Neuronal stem cell (in vitro differentiated cells): ENCODE data around the gene NUS1.
A peak's percentile ranks its signal among the peaks of the same experiment; 100 is the strongest.
"Not testable (repeated sequence)": the region's sequence is repeated elsewhere in the genome, so short reads cannot be mapped to it uniquely, and the experiment has no call there.

Source experiments
- DNase-seq: peaks from one replicate; pipeline ENCODE4 v3.0.0-alpha.2; 2013; ENCODE audit warnings: low spot score
- H2AFZ ChIP-seq: one replicate; pipeline ENCODE4 v1.6.1; 2013; ENCODE audit warnings: mild to moderate bottlenecking, low read length, inconsistent platforms
- H2AK5ac ChIP-seq: 2 replicates; pipeline ENCODE4 v1.6.1; 2013; ENCODE audit warnings: low read depth, mild to moderate bottlenecking, inconsistent platforms, low read length, moderate library complexity, mixed read lengths
- H2BK120ac ChIP-seq: 2 replicates; pipeline ENCODE4 v1.6.1; 2013; ENCODE audit warnings: low read depth, mild to moderate bottlenecking, inconsistent platforms, low read length, moderate library complexity, mixed read lengths
- H2BK12ac ChIP-seq: one replicate; pipeline ENCODE4 v1.6.1; 2013; ENCODE audit warnings: low read length, inconsistent platforms
- H2BK15ac ChIP-seq: 2 replicates; pipeline ENCODE4 v1.6.1; 2013; ENCODE audit warnings: mild to moderate bottlenecking, low read length, inconsistent platforms, mixed read lengths
- H2BK5ac ChIP-seq: one replicate; pipeline ENCODE4 v1.6.1; 2013; ENCODE audit warnings: inconsistent platforms, mild to moderate bottlenecking, low read length, moderate library complexity
- H3K14ac ChIP-seq: one replicate; pipeline ENCODE4 v1.6.1; 2013; ENCODE audit warnings: low read length, inconsistent platforms
- H3K18ac ChIP-seq: 2 replicates; pipeline ENCODE4 v1.6.1; 2013; ENCODE audit warnings: low read length, inconsistent platforms
- H3K23ac ChIP-seq: 2 replicates; pipeline ENCODE4 v1.6.1; 2013; ENCODE audit warnings: low read depth, mild to moderate bottlenecking, mixed read lengths, low read length, inconsistent platforms; ENCODE audit not compliant: poor library complexity
- H3K27ac ChIP-seq: replicated peaks from 3 replicates; pipeline ENCODE4 v1.5.1; 2013; ENCODE audit warnings: low read length, inconsistent platforms
- H3K27me3 ChIP-seq, 3 experiments: 2 replicates each; pipeline ENCODE4 v1.6.1; 2013; ENCODE audit warnings: low read length in 3 of 3, mild to moderate bottlenecking in 2 of 3, inconsistent platforms in 1 of 3, low read depth in 1 of 3, mixed read lengths in 1 of 3, moderate library complexity in 1 of 3; ENCODE audit not compliant: control insufficient read depth in 3 of 3, insufficient read depth in 3 of 3
- H3K36me3 ChIP-seq, 2 donors: replicated peaks in 1 of 2; 2 replicates each; pipeline ENCODE4 v1.6.1; 2013; ENCODE audit warnings: low read length in 2 of 2; ENCODE audit not compliant: control insufficient read depth in 2 of 2, insufficient read depth in 2 of 2
- H3K4ac ChIP-seq: 2 replicates; pipeline ENCODE4 v1.6.1; 2013; ENCODE audit warnings: inconsistent platforms, mild to moderate bottlenecking, low read length, moderate library complexity
- H3K4me1 ChIP-seq, 2 donors: 1 replicate in 1 of 2; 2 replicates in 1 of 2; pipeline ENCODE4 v1.6.1; 2013; ENCODE audit warnings: low read length in 2 of 2, low read depth in 1 of 2; ENCODE audit not compliant: control insufficient read depth in 2 of 2, insufficient read depth in 1 of 2
- H3K4me2 ChIP-seq: one replicate; pipeline ENCODE4 v1.6.1; 2013; ENCODE audit warnings: mild to moderate bottlenecking, low read length, inconsistent platforms; ENCODE audit not compliant: insufficient read depth, poor library complexity, severe bottlenecking
- H3K4me3 ChIP-seq, 2 donors: 2 replicates each; pipeline ENCODE4 v1.5.1; 2013; ENCODE audit warnings: low read length in 2 of 2, mild to moderate bottlenecking in 2 of 2, inconsistent platforms in 1 of 2, moderate library complexity in 1 of 2
- H3K79me1 ChIP-seq: one replicate; pipeline ENCODE4 v1.6.1; 2013; ENCODE audit warnings: low read depth, mild to moderate bottlenecking, inconsistent platforms, low read length, moderate library complexity
- H3K9ac ChIP-seq: one replicate; pipeline ENCODE4 v1.6.1; 2013; ENCODE audit warnings: mild to moderate bottlenecking, low read depth, low read length, inconsistent platforms; ENCODE audit not compliant: poor library complexity
- H3K9me3 ChIP-seq, 2 donors: replicated peaks in 1 of 2; 2 replicates each; pipeline versions ENCODE3 to v1.6.1; 2013; ENCODE audit warnings: low read length in 2 of 2, mild to moderate bottlenecking in 2 of 2, inconsistent platforms in 1 of 2, low read depth in 1 of 2, mixed read lengths in 1 of 2, moderate library complexity in 1 of 2; ENCODE audit not compliant: control insufficient read depth in 2 of 2, insufficient read depth in 1 of 2
- H4K8ac ChIP-seq: one replicate; pipeline ENCODE4 v1.6.1; 2013; ENCODE audit warnings: low read depth, mild to moderate bottlenecking, inconsistent platforms, low read length, moderate library complexity
- H4K91ac ChIP-seq: one replicate; pipeline ENCODE4 v1.6.1; 2013; ENCODE audit warnings: low read length, low read depth, mild to moderate bottlenecking, inconsistent platforms; ENCODE audit not compliant: poor library complexity
- WGBS, 2 donors: extraction: QIAGEN DNeasy Blood & Tissue Kit; methylation state at CpG; one replicate each; pipeline ENCODE4 v1.1.7; 2013; ENCODE audit warnings: missing lambda C conversion rate in 2 of 2, mixed read lengths in 1 of 2; ENCODE audit not compliant: insufficient read length in 2 of 2, insufficient replicate concordance in 1 of 2; ENCODE audit errors: extremely low coverage in 2 of 2; 5-methylcytosine and 5-hydroxymethylcytosine counted together

The NUS1 gene

GRCh38 chr6:117740605-117741004 is 65.3 kb downstream of the NUS1 start:
- Histone ChIP-seq H3K18ac (no peak overlapping the region), H4K91ac (no peak overlapping the region), H3K4me2 (no peak overlapping the region), H2AK5ac (no peak overlapping the region), H2BK15ac (no peak overlapping the region), H2AFZ (no peak overlapping the region), H4K8ac (no peak overlapping the region), H2BK12ac (no peak overlapping the region), H3K4ac (no peak overlapping the region), H3K9ac (no peak overlapping the region), H3K79me1 (no peaks in the 10 kb centered on the region), H3K14ac (no peak overlapping the region), H3K4me3 (peak overlapping the region in 1 of 2 donors; percentile 20), H2BK5ac (no peak overlapping the region), H3K23ac (no peak overlapping the region), H2BK120ac (no peak overlapping the region), H3K27me3 (no peaks in the 10 kb centered on the region), H3K4me1 (peaks cover 0 to 2% of the 10 kb centered on the region in 2 donors), H3K36me3 (no peaks in the 10 kb centered on the region), H3K27ac (no peak overlapping the region), H3K9me3 (peaks cover 0 to 3% of the 10 kb centered on the region in 2 donors)
- no CpG with 5 or more reads among the region's 2 CpGs for WGBS, 2 donors
- no peak for DNase-seq

DNA sequence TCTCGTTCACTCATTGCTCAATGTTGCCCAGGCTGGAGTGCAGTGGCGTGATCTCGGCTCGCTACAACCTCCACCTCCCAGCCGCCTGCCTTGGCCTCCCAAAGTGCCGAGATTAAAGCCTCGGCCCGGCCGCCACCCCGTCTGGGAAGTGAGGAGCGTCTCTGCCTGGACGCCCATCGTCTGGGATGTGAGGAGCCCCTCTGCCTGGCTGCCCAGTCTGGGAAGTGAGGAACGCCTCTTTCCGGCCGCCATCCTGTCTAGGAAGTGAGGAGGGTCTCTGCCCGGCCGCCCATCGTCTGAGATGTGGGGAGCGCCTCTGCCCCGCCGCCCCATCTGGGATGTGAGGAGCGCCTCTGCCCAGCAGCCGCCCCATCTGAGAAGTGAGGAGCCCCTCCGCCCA is 75.4 kb downstream of the NUS1 start:
- not testable (repeated sequence) for H2BK12ac ChIP-seq, DNase-seq, H3K4me2 ChIP-seq, H3K18ac ChIP-seq, H3K4ac ChIP-seq, H2BK5ac ChIP-seq, H3K4me1 ChIP-seq, H3K9ac ChIP-seq, H2BK15ac ChIP-seq, H3K9me3 ChIP-seq, H3K27me3 ChIP-seq, H2AK5ac ChIP-seq, H3K79me1 ChIP-seq, H3K27ac ChIP-seq, H2BK120ac ChIP-seq, H3K14ac ChIP-seq, H3K4me3 ChIP-seq, H3K23ac ChIP-seq, H2AFZ ChIP-seq, H3K36me3 ChIP-seq, H4K91ac ChIP-seq, H4K8ac ChIP-seq
- whole genome bisulfite sequencing, 2 donors = no CpG with 5 or more reads among the region's 25 CpGs
